ENCODE results near the gene ZBTB7C. TPM values are rescaled to one million over a fixed set of nuclear protein-coding genes. Genes with fewer than 3 reads are reported as not detected.

Gene ZBTB7C
- polyA plus RNA-seq, 1 experiment: not detected

- DNase-seq (ENCODE audit: low read depth): no peak
- CTCF ChIA-PET: no interaction called here
- POLR2A ChIA-PET: no interaction called here
- H3K4me3 ChIP-seq (ENCODE audit: low read depth, low read length): no peak overlapping the region
- no peaks in the 10 kb centered on the region for H3K36me3 ChIP-seq (ENCODE audit: control insufficient read depth, insufficient read depth, low read length)
- no peak for TF ChIP-seq CTCF (IDR thresholded peaks at IDR 0.05; ENCODE audit: insufficient read depth, low read depth, low read length)
- H3K27me3 ChIP-seq (ENCODE audit: control insufficient read depth, insufficient read depth, low read length): peaks cover 1% of the 10 kb centered on the region; the same call in 1 of the 2 replicates
Measured at GRCh38 chr18:48149020-48149685, 260.0 kb downstream of the ZBTB7C start.

- peaks cover 6% of the 10 kb centered on the region for H3K27me3 ChIP-seq (ENCODE audit: control insufficient read depth, insufficient read depth, low read length)
- ChIA-PET POLR2A (no interaction called here), CTCF (interaction anchor here (1.0 kb wide), 1 partner anchor 13 kb away, joined by 3 read pairs; no protein-coding TSS in a partner anchor)
- no peak overlapping the region for H3K4me3 ChIP-seq (ENCODE audit: low read depth, low read length)
- H3K36me3 ChIP-seq (ENCODE audit: control insufficient read depth, insufficient read depth, low read length): no peaks in the 10 kb centered on the region
- TF ChIP-seq CTCF (IDR thresholded peaks at IDR 0.05; ENCODE audit: insufficient read depth, low read depth, low read length): no peak
- no peak for DNase-seq (ENCODE audit: low read depth)
Measured at GRCh38 chr18:48142994-48143393, 266.2 kb downstream of the ZBTB7C start.

GRCh38 chr18:48142353-48142752 lies 266.8 kb downstream of the ZBTB7C start:
- ChIA-PET POLR2A (no interaction called here), CTCF (interaction anchor here (1.0 kb wide), 1 partner anchor 12 kb away, joined by 3 read pairs; no protein-coding TSS in a partner anchor)
- peaks cover 11% of the 10 kb centered on the region for H3K27me3 ChIP-seq (ENCODE audit: control insufficient read depth, insufficient read depth, low read length)
- H3K36me3 ChIP-seq (ENCODE audit: control insufficient read depth, insufficient read depth, low read length): no peaks in the 10 kb centered on the region
- DNase-seq (ENCODE audit: low read depth): no peak
- no peak overlapping the region for H3K4me3 ChIP-seq (ENCODE audit: low read depth, low read length)
- TF ChIP-seq CTCF (IDR thresholded peaks at IDR 0.05; ENCODE audit: insufficient read depth, low read depth, low read length): no peak

GRCh38 chr18:48140731-48141130 lies 268.5 kb downstream of the ZBTB7C start:
- Histone ChIP-seq H3K36me3 (ENCODE audit: control insufficient read depth, insufficient read depth, low read length) (no peaks in the 10 kb centered on the region), H3K27me3 (ENCODE audit: control insufficient read depth, insufficient read depth, low read length) (peaks cover 19% of the 10 kb centered on the region), H3K4me3 (ENCODE audit: low read depth, low read length) (no peak overlapping the region)
- ChIA-PET CTCF (no interaction called here), POLR2A (no interaction called here)
- DNase-seq (ENCODE audit: low read depth): no peak
- no peak for TF ChIP-seq CTCF (IDR thresholded peaks at IDR 0.05; ENCODE audit: insufficient read depth, low read depth, low read length)

- DNase-seq (ENCODE audit: low read depth): no peak
- Histone ChIP-seq H3K27me3 (ENCODE audit: control insufficient read depth, insufficient read depth, low read length) (peaks cover 26% of the 10 kb centered on the region), H3K4me3 (ENCODE audit: low read depth, low read length) (no peak overlapping the region), H3K36me3 (ENCODE audit: control insufficient read depth, insufficient read depth, low read length) (no peaks in the 10 kb centered on the region)
- POLR2A ChIA-PET: no interaction called here
- no peak for TF ChIP-seq CTCF (IDR thresholded peaks at IDR 0.05; ENCODE audit: insufficient read depth, low read depth, low read length)
- CTCF ChIA-PET: no interaction called here
Measured at GRCh38 chr18:48139431-48140347, 269.5 kb downstream of the ZBTB7C start.
